ENCODE data around the gene TEPSIN.

GRCh38 chr17:81245665-81246342 is 6.9 kb upstream of the TEPSIN start:
- TF ChIP-seq YY1 (IDR thresholded peaks at IDR 0.05; ENCODE audit: low read depth) (no peak), RAD21 (IDR thresholded peaks at IDR 0.05; ENCODE audit: low read depth) (no peak), CREB1 (IDR thresholded peaks at IDR 0.05; ENCODE audit: low read depth) (no peak), EP300 (IDR thresholded peaks at IDR 0.05; ENCODE audit: borderline replicate concordance) (no peak), REST (IDR thresholded peaks at IDR 0.05; ENCODE audit: low read depth) (no peak), FOXM1 (IDR thresholded peaks at IDR 0.05; ENCODE audit: borderline replicate concordance, low read depth) (no peak), CEBPB (IDR thresholded peaks at IDR 0.05) (no peak), TEAD4 (IDR thresholded peaks at IDR 0.05) (no peak), NFIC (IDR thresholded peaks at IDR 0.05) (no peak), TAF1 (IDR thresholded peaks at IDR 0.05; ENCODE audit: low read depth) (no peak), EGR1 (IDR thresholded peaks at IDR 0.05) (no peak)
- TF ChIP-seq, protein P1, sequence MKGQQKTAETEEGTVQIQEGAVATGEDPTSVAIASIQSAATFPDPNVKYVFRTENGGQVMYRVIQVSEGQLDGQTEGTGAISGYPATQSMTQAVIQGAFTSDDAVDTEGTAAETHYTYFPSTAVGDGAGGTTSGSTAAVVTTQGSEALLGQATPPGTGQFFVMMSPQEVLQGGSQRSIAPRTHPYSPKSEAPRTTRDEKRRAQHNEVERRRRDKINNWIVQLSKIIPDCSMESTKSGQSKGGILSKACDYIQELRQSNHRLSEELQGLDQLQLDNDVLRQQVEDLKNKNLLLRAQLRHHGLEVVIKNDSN (IDR thresholded peaks at IDR 0.05), result no peak
- TF ChIP-seq, protein P2, sequence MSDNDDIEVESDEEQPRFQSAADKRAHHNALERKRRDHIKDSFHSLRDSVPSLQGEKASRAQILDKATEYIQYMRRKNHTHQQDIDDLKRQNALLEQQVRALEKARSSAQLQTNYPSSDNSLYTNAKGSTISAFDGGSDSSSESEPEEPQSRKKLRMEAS (IDR thresholded peaks at IDR 0.05), result no peak

Data from Ishikawa (cell line).